Measurements from ENCODE around the gene SEM1. TPM values are rescaled to one million over a fixed set of nuclear protein-coding genes. Genes with fewer than 3 reads are reported as not detected.

The SEM1 gene
- total and polyA plus RNA-seq, 2 of the 8 experiments (the other 6 are each of a cell fraction or from before 2014, with no cell fraction given), result 20.8 to 75.3 TPM

DNA sequence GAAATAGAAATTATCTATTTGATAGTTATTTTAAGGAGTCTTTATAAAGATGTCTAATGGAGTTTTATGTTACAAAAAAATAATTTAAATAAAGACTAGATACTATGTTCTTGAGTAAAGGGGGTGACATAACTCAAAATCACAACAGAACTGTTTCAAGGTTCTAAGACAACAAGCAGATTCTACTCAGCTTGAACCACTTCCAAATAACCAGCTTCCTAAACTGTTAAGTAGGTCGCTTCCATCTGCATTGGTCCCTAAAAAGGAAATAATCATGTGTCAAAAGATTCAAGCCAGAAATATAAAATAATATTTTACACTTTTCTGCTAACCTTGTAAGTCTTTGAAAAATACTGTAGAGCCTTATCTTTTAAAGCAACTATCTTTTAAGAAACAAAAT lies 14.1 kb downstream of the SEM1 start:
- H3K36me3 ChIP-seq (ENCODE audit: control insufficient read depth in 2 of 4, insufficient read depth in 4 of 4, low read length in 3 of 4), result peaks cover 0 to 12% (median 2%) of the 10 kb centered on the region in 4 experiments; a peak in 3 of 8 replicates
- no peak for FAIRE-seq
- TF ChIP-seq TAF7 (optimal IDR thresholded peaks at IDR 0.05; ENCODE audit: borderline replicate concordance, low read depth, low read length) (no peak), EZH2 (IDR thresholded peaks at IDR 0.05; ENCODE audit: low read depth, low read length, severe bottlenecking) (no peak), TEAD4 (IDR thresholded peaks at IDR 0.05; ENCODE audit: low read depth, low read length) (no peak), RNF2 (IDR thresholded peaks at IDR 0.05; ENCODE audit: borderline replicate concordance, low read depth, low read length, missing control alignments, poor library complexity, severe bottlenecking) (no peak), SAP30 (IDR thresholded peaks at IDR 0.05; ENCODE audit: insufficient read depth, insufficient replicate concordance, low read length) (no peak), MAFK (IDR thresholded peaks at IDR 0.05; ENCODE audit: low read depth, low read length) (no peak), GTF2F1 (IDR thresholded peaks at IDR 0.05; ENCODE audit: borderline replicate concordance, low read depth, low read length) (no peak)
- TF ChIP-seq, protein P1, sequence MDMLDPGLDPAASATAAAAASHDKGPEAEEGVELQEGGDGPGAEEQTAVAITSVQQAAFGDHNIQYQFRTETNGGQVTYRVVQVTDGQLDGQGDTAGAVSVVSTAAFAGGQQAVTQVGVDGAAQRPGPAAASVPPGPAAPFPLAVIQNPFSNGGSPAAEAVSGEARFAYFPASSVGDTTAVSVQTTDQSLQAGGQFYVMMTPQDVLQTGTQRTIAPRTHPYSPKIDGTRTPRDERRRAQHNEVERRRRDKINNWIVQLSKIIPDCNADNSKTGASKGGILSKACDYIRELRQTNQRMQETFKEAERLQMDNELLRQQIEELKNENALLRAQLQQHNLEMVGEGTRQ (IDR thresholded peaks at IDR 0.05; ENCODE audit: low read length), result no peak
- TF ChIP-seq, protein P2, sequence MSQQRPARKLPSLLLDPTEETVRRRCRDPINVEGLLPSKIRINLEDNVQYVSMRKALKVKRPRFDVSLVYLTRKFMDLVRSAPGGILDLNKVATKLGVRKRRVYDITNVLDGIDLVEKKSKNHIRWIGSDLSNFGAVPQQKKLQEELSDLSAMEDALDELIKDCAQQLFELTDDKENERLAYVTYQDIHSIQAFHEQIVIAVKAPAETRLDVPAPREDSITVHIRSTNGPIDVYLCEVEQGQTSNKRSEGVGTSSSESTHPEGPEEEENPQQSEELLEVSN (IDR thresholded peaks at IDR 0.05), result no peak

More for the DNA sequence above, 14.1 kb downstream of the SEM1 start:
- Histone ChIP-seq H2AFZ (ENCODE audit: low read length) (no peak overlapping the region), H2BK12ac (ENCODE audit: low read depth, low read length) (no peak overlapping the region), H3K9me3 (ENCODE audit: insufficient read depth in 2 of 2, low read depth in 1 of 2, low read length in 1 of 2) (no peaks in the 10 kb centered on the region), H3K4ac (replicated peaks; ENCODE audit: insufficient read length, low read depth, low read length) (no peak overlapping the region), H3K4me2 (ENCODE audit: insufficient read depth in 1 of 2, low read depth in 2 of 2, low read length in 2 of 2) (no peak overlapping the region), H3K4me3 (ENCODE audit: extremely low read depth in 1 of 4, insufficient read depth in 2 of 4, low read depth in 3 of 4, low read length in 4 of 4) (no peak overlapping the region), H3K27ac (ENCODE audit: low read depth, low read length) (no peak overlapping the region), H3K14ac (ENCODE audit: insufficient read length) (no peak overlapping the region), H3K18ac (ENCODE audit: extremely low read depth, low read length) (no peak overlapping the region), H4K8ac (ENCODE audit: extremely low read depth, insufficient read depth, low read length) (no peak overlapping the region), H3K23ac (ENCODE audit: insufficient read length) (no peak overlapping the region), H2BK120ac (replicated peaks; ENCODE audit: low read depth, low read length) (no peak overlapping the region), H3K9ac (replicated peaks in 1 of 4; ENCODE audit: extremely low read depth in 1 of 4, low read depth in 3 of 4, low read length in 3 of 4) (no peak overlapping the region), H3K27me3 (replicated peaks in 1 of 4; ENCODE audit: control insufficient read depth in 3 of 4, extremely low read depth in 1 of 4, insufficient read depth in 3 of 4, low read length in 3 of 4) (no peaks in the 10 kb centered on the region), H4K20me1 (replicated peaks in 1 of 2; ENCODE audit: control insufficient read depth in 1 of 2, insufficient read depth in 2 of 2, low read length in 2 of 2) (peaks cover 1 to 2% of the 10 kb centered on the region in 2 experiments), H3K79me1 (ENCODE audit: low read depth, low read length) (peaks cover 4% of the 10 kb centered on the region; the same call in 1 of the 2 replicates), H2AK5ac (ENCODE audit: low read depth, low read length) (no peak overlapping the region), H3K4me1 (replicated peaks in 1 of 4; ENCODE audit: control insufficient read depth in 3 of 4, insufficient read depth in 4 of 4, low read length in 3 of 4) (no peaks in the 10 kb centered on the region), H4K91ac (replicated peaks; ENCODE audit: insufficient read length, low read length) (no peak overlapping the region), H3K23me2 (ENCODE audit: low read depth, low read length) (no peaks in the 10 kb centered on the region), H2BK15ac (ENCODE audit: low read length) (no peak overlapping the region), H3K79me2 (ENCODE audit: control insufficient read depth in 1 of 2, insufficient read depth in 2 of 2, low read length in 2 of 2) (peaks cover 2 to 71% of the 10 kb centered on the region in 2 experiments; a peak in 2 of 4 replicates), H2BK5ac (ENCODE audit: low read depth, low read length) (no peak overlapping the region), H3K56ac (replicated peaks; ENCODE audit: insufficient read length, low read depth, low read length) (no peak overlapping the region), H2BK20ac (ENCODE audit: low read length) (no peak overlapping the region), H4K5ac (ENCODE audit: insufficient read length, low read depth, low read length) (no peak overlapping the region)
- POLR2A ChIA-PET (ENCODE audit: partially characterized antibody), result no interaction called here
- CTCF ChIA-PET (ENCODE audit: partially characterized antibody), result interaction anchor here (1.3 kb wide), 1 partner anchor 133 kb away, joined by 3 read pairs; no protein-coding TSS in a partner anchor
- DNase-seq (ENCODE audit: low read depth in 1 of 2, low spot score in 2 of 2), result no peak
- WGBS, 2 experiments (ENCODE audit: extremely low coverage in 1 of 2, insufficient coverage in 1 of 2, insufficient read length in 1 of 2, insufficient replicate concordance in 2 of 2, low coverage in 1 of 2, low lambda C conversion rate in 2 of 2, missing lambda C conversion rate in 1 of 2), result 75% methylated on average over 1 of the region's 1 CpG; no CpG with 5 or more reads in 1 of the 2 experiments
